GM12878 (cell line): ENCODE measurements around the gene RSF1. TPM values are rescaled to one million over a fixed set of nuclear protein-coding genes. Genes with fewer than 3 reads are reported as not detected.

ENCODE experiments used
- CBFB ChIP-seq: IDR thresholded peaks from 2 replicates; pipeline ENCODE4 v1.6.1; 2016; ENCODE audit warnings: antibody characterized with exemption, low read depth
- EP300 ChIP-seq, 2 experiments: fragments of 150-350 bp in 1 of 2; IDR thresholded peaks; 2 replicates each; pipeline ENCODE4 v1.6.1; 2011 to 2012; ENCODE audit warnings: low read depth in 2 of 2, low read length in 2 of 2, borderline replicate concordance in 1 of 2, improper control_type of control experiment in 1 of 2, inconsistent platforms in 1 of 2; ENCODE audit not compliant: control insufficient read depth in 1 of 2
- FOS ChIP-seq: IDR thresholded peaks from 3 replicates; pipeline ENCODE4 v1.6.1; 2011; ENCODE audit warnings: borderline replicate concordance; ENCODE audit not compliant: insufficient read length; ENCODE audit errors: extremely low read depth
- FOXM1 ChIP-seq: IDR thresholded peaks from 2 replicates; pipeline ENCODE4 v1.6.1; 2012; ENCODE audit warnings: low read depth, mild to moderate bottlenecking, inconsistent platforms, low read length, moderate library complexity
- KLF5 ChIP-seq: fragments of 450-650 bp; IDR thresholded peaks from 2 replicates; pipeline ENCODE4 v1.6.1; 2014; ENCODE audit warnings: mild to moderate bottlenecking; ENCODE audit not compliant: partially characterized antibody
- NR2C1 ChIP-seq: fragments of 450-650 bp; IDR thresholded peaks from 2 replicates; pipeline ENCODE4 v1.6.1; 2017; ENCODE audit warnings: antibody characterized with exemption, mild to moderate bottlenecking, moderate library complexity
- POLR2A ChIP-seq: IDR thresholded peaks from 2 replicates; pipeline ENCODE4 v1.6.1; 2011; ENCODE audit warnings: low read depth, mild to moderate bottlenecking, low read length
- POLR2AphosphoS5 ChIP-seq: IDR thresholded peaks from 2 replicates; pipeline ENCODE4 v1.6.1; 2011; ENCODE audit warnings: mild to moderate bottlenecking, low read length, inconsistent platforms
- RB1 ChIP-seq: fragments of 450-650 bp; formaldehyde crosslinking; IDR thresholded peaks from 2 replicates; pipeline ENCODE4 v1.6.1; 2017; ENCODE audit warnings: mild to moderate bottlenecking, borderline replicate concordance
- SPI1 ChIP-seq: IDR thresholded peaks from 2 replicates; pipeline ENCODE4 v1.6.1; 2011; ENCODE audit warnings: low read depth, mild to moderate bottlenecking, low read length, moderate library complexity, borderline replicate concordance; ENCODE audit not compliant: insufficient read depth
- SREBF1 ChIP-seq: IDR thresholded peaks from 2 replicates; pipeline ENCODE4 v1.6.1; 2012; ENCODE audit warnings: mild to moderate bottlenecking, low read length
- TARDBP ChIP-seq: IDR thresholded peaks from 2 replicates; pipeline ENCODE4 v1.6.1; 2016; ENCODE audit warnings: borderline replicate concordance
- TCF7 ChIP-seq: IDR thresholded peaks from 2 replicates; pipeline ENCODE4 v1.6.1; 2014; ENCODE audit warnings: antibody characterized with exemption, borderline replicate concordance
- WRNIP1 ChIP-seq: IDR thresholded peaks from 2 replicates; pipeline ENCODE4 v1.6.1; 2011; ENCODE audit warnings: low read depth, low read length, improper control_type of control experiment, borderline replicate concordance
- YY1 ChIP-seq: IDR thresholded peaks from 2 replicates; pipeline ENCODE4 v1.6.1; 2011; ENCODE audit warnings: low read depth, mild to moderate bottlenecking, low read length
- ZBED1 ChIP-seq: IDR thresholded peaks from 2 replicates; pipeline ENCODE4 v1.6.1; 2016; ENCODE audit warnings: borderline replicate concordance
- ZNF217 ChIP-seq: fragments of 450-650 bp; IDR thresholded peaks from 2 replicates; pipeline ENCODE4 v1.6.1; 2017; ENCODE audit warnings: antibody characterized with exemption, mild to moderate bottlenecking
- polyA plus RNA-seq, 11 experiments: library from polyadenylated mRNA; depleted of rRNA in 4 of 11; unstranded in 6 of 11; stranded (reverse) in 5 of 11; fragments of >200 nt; fragmentation: Nextera tagmentation in 4 of 11; fragmentation: Illumina TruSeq in 1 of 11; extraction: Ambion mirVana in 4 of 11; extraction: Trizol in 1 of 11; gene quantifications; 1 replicate in 1 of 11; 2 replicates in 10 of 11; pipeline versions ENCODE4 v1.2.1 to v1.2.3, GENCODE V29; 2011 to 2016; ENCODE audit warnings: inconsistent platforms in 2 of 11, missing spikeins in 2 of 11, low read depth in 1 of 11
- total RNA-seq, 4 experiments: library from RNA; depleted of rRNA in 3 of 4; stranded (reverse); fragments of >200 nt in 3 of 4; fragmentation: Illumina TruSeq in 1 of 4; extraction: Trizol in 1 of 4; gene quantifications; 2 replicates each; pipeline versions ENCODE4 v1.2.1 to v1.2.3, GENCODE V29; 2013 to 2021
- TF ChIP-seq, protein P1 (sequence below): fragments of 450-650 bp; IDR thresholded peaks from 2 replicates; pipeline ENCODE4 v1.6.1; 2016; ENCODE audit warnings: mild to moderate bottlenecking
- TF ChIP-seq, protein P2 (sequence below): fragments of 450-650 bp; formaldehyde crosslinking; IDR thresholded peaks from 2 replicates; pipeline ENCODE4 v1.4.0; 2022; ENCODE audit warnings: mild to moderate bottlenecking, moderate library complexity
- TF ChIP-seq, protein P3 (sequence below): IDR thresholded peaks from 2 replicates; pipeline ENCODE4 v1.6.1; 2012; ENCODE audit warnings: low read depth, low read length, improper control_type of control experiment
- TF ChIP-seq, protein P4 (sequence below): fragments of 450-650 bp; formaldehyde crosslinking; IDR thresholded peaks from 2 replicates; pipeline ENCODE4 v1.4.0; 2020; ENCODE audit warnings: mild to moderate bottlenecking, moderate library complexity

The RSF1 gene
- total and polyA plus RNA-seq, 10 of the 15 experiments (the other 5 are each of a cell fraction or from before 2014, with no cell fraction given) = 9.0 to 45.3 (median 30.0) TPM

DNA sequence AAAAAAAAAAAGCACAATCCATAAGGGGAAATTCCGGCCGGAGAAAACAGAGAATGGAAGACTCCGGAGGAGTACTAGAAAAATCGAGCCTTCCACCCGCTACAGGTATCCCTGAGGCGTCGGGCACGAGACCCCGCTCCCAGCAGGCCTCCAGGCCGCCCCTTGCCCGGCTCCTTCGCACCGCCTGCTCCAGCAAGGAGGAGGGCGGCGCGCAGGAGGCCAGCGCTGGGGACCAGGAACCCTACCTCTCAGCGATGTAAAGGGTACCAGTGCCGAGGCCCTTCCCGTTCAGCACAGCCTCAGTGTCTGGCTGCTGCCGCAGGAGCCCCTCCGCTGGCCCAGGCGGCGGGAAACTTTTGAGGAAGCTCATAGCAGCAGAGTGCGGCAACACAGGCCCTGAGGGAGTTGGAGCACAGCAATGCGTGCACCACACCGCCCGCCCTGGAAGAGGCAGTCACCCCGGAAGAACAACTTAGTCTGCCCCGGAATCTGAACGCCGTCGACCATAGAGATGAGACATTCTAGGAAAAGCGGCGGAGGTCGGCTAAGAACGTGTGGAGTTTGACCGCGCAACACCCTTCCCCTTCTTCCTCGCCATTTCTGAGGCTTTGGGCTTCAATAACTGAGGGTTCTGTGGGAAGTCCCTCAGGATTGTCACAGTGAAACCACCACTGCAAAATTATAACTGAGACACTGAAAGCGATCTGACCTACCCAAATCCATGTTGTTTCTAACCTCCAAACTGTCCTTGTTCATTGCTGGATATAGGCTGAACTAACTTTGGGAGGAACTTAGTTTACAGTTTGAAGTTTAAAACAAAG lies 183.0 kb downstream of the RSF1 start, which contains the start of gene CLNS1A (continued):
- TF ChIP-seq WRNIP1 (0 out of 2 replicates have a peak, but pooled peaks have one; percentile 61), EP300 (IDR thresholded peaks at IDR 0.05; ENCODE audit: borderline replicate concordance in 1 of 2, control insufficient read depth in 1 of 2, low read depth in 2 of 2, low read length in 2 of 2) (peak in 1 of 2 experiments; percentile 49; a peak in 1 of 4 replicates), FOS (no peak), KLF5 (peak; percentile 74), RB1 (peak; percentile 92), POLR2AphosphoS5 (peak; percentile 93), CBFB (peak; percentile 86), SPI1 (peak; percentile 7; the same call in 1 of the 2 replicates), YY1 (peak; percentile 85), SREBF1 (0 out of 2 replicates have a peak, but pooled peaks have one; percentile 75), ZBED1 (0 out of 2 replicates have a peak, but pooled peaks have one; percentile 19), TCF7 (no peak), TARDBP (peak; percentile 80; the same call in 1 of the 2 replicates), ZNF217 (no peak), FOXM1 (peak; percentile 59; the same call in 1 of the 2 replicates), NR2C1 (peak; percentile 100), POLR2A (peak; percentile 99)
- TF ChIP-seq, protein P1, sequence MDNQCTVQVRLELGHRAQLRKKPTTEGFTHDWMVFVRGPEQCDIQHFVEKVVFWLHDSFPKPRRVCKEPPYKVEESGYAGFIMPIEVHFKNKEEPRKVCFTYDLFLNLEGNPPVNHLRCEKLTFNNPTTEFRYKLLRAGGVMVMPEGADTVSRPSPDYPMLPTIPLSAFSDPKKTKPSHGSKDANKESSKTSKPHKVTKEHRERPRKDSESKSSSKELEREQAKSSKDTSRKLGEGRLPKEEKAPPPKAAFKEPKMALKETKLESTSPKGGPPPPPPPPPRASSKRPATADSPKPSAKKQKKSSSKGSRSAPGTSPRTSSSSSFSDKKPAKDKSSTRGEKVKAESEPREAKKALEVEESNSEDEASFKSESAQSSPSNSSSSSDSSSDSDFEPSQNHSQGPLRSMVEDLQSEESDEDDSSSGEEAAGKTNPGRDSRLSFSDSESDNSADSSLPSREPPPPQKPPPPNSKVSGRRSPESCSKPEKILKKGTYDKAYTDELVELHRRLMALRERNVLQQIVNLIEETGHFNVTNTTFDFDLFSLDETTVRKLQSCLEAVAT = peak; percentile 76
- TF ChIP-seq, protein P2, sequence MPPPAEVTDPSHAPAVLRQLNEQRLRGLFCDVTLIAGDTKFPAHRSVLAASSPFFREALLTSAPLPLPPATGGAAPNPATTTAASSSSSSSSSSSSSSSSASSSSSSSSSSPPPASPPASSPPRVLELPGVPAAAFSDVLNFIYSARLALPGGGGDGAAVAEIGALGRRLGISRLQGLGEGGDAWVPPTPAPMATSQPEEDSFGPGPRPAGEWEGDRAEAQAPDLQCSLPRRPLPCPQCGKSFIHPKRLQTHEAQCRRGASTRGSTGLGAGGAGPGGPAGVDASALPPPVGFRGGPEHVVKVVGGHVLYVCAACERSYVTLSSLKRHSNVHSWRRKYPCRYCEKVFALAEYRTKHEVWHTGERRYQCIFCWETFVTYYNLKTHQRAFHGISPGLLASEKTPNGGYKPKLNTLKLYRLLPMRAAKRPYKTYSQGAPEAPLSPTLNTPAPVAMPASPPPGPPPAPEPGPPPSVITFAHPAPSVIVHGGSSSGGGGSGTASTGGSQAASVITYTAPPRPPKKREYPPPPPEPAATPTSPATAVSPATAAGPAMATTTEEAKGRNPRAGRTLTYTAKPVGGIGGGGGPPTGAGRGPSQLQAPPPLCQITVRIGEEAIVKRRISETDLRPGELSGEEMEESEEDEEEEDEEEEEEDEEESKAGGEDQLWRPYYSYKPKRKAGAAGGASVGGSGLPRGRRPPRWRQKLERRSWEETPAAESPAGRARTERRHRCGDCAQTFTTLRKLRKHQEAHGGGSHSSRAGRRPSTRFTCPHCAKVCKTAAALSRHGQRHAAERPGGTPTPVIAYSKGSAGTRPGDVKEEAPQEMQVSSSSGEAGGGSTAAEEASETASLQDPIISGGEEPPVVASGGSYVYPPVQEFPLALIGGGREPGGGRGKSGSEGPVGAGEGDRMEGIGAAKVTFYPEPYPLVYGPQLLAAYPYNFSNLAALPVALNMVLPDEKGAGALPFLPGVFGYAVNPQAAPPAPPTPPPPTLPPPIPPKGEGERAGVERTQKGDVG = no peak
- TF ChIP-seq, protein P3, sequence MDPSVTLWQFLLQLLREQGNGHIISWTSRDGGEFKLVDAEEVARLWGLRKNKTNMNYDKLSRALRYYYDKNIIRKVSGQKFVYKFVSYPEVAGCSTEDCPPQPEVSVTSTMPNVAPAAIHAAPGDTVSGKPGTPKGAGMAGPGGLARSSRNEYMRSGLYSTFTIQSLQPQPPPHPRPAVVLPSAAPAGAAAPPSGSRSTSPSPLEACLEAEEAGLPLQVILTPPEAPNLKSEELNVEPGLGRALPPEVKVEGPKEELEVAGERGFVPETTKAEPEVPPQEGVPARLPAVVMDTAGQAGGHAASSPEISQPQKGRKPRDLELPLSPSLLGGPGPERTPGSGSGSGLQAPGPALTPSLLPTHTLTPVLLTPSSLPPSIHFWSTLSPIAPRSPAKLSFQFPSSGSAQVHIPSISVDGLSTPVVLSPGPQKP = peak; percentile 69
- TF ChIP-seq, protein P4, sequence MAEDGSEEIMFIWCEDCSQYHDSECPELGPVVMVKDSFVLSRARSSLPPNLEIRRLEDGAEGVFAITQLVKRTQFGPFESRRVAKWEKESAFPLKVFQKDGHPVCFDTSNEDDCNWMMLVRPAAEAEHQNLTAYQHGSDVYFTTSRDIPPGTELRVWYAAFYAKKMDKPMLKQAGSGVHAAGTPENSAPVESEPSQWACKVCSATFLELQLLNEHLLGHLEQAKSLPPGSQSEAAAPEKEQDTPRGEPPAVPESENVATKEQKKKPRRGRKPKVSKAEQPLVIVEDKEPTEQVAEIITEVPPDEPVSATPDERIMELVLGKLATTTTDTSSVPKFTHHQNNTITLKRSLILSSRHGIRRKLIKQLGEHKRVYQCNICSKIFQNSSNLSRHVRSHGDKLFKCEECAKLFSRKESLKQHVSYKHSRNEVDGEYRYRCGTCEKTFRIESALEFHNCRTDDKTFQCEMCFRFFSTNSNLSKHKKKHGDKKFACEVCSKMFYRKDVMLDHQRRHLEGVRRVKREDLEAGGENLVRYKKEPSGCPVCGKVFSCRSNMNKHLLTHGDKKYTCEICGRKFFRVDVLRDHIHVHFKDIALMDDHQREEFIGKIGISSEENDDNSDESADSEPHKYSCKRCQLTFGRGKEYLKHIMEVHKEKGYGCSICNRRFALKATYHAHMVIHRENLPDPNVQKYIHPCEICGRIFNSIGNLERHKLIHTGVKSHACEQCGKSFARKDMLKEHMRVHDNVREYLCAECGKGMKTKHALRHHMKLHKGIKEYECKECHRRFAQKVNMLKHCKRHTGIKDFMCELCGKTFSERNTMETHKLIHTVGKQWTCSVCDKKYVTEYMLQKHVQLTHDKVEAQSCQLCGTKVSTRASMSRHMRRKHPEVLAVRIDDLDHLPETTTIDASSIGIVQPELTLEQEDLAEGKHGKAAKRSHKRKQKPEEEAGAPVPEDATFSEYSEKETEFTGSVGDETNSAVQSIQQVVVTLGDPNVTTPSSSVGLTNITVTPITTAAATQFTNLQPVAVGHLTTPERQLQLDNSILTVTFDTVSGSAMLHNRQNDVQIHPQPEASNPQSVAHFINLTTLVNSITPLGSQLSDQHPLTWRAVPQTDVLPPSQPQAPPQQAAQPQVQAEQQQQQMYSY = no peak
